Subcutaneous adipose tissue (tissue), 4 donors: ENCODE data around the gene NDUFA7. TPM values are rescaled to one million over a fixed set of nuclear protein-coding genes. Genes with fewer than 3 reads are reported as not detected.

Source experiments
- total RNA-seq, 4 donors: library from RNA; depleted of rRNA; stranded (reverse); fragments of >200 nt; gene quantifications; one replicate each; pipeline ENCODE4 v1.1.0, GENCODE V29; 2016
- TF ChIP-seq, protein P1 (sequence below): fragments of 450-650 bp; IDR thresholded peaks from one replicate; pipeline ENCODE4 v1.5.1; 2016; ENCODE audit warnings: low read depth, mild to moderate bottlenecking, control low read depth, antibody characterized with exemption, moderate library complexity

NDUFA7 gene
- total RNA-seq, 4 donors from 2014 or later, result 15.8 to 51.8 (median 23.7) TPM

- TF ChIP-seq, protein P1, sequence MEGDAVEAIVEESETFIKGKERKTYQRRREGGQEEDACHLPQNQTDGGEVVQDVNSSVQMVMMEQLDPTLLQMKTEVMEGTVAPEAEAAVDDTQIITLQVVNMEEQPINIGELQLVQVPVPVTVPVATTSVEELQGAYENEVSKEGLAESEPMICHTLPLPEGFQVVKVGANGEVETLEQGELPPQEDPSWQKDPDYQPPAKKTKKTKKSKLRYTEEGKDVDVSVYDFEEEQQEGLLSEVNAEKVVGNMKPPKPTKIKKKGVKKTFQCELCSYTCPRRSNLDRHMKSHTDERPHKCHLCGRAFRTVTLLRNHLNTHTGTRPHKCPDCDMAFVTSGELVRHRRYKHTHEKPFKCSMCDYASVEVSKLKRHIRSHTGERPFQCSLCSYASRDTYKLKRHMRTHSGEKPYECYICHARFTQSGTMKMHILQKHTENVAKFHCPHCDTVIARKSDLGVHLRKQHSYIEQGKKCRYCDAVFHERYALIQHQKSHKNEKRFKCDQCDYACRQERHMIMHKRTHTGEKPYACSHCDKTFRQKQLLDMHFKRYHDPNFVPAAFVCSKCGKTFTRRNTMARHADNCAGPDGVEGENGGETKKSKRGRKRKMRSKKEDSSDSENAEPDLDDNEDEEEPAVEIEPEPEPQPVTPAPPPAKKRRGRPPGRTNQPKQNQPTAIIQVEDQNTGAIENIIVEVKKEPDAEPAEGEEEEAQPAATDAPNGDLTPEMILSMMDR, result no peak
These were observed 1.2 kb downstream of the NDUFA7 start for GRCh38 chr19:8319807-8320520.

DNA sequence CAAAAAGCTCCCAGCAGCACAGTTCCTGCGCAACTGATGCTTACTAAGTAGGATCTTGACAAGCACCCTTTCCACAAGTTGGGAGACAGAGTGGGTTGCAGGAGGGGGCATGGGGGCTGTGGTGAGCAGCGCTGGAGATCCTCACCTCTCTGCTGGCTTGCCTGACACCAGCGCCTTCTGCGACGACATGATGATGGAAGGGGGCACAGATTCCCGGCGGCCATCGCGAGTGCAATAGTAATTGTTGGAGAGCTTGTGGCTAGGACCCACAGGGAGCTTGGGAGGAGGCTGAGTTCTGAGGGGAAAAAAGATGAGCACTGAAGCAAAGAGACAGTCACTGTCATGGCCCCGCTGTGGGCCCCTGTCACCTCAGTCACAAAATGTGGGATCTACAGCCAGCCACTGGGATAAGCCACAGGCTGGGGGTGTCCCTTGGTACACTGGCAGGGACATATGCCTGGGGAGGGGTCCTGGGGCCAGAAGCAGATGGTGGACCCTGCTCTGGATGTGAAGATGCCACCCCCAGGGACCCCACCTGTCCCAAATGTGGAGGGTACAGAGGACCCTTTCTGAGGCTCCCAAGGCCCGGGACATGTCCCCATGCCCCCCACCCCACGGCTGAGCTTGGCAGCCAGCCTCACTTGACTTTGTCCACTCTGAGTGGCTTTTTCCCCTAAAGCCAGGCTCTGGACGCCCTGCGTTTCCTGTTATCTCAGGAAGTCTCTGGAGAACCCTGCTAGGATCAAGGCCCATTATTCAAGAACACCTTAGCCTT, 4.6 kb downstream of the NDUFA7 start:
- TF ChIP-seq, protein P1, result no peak

DNA sequence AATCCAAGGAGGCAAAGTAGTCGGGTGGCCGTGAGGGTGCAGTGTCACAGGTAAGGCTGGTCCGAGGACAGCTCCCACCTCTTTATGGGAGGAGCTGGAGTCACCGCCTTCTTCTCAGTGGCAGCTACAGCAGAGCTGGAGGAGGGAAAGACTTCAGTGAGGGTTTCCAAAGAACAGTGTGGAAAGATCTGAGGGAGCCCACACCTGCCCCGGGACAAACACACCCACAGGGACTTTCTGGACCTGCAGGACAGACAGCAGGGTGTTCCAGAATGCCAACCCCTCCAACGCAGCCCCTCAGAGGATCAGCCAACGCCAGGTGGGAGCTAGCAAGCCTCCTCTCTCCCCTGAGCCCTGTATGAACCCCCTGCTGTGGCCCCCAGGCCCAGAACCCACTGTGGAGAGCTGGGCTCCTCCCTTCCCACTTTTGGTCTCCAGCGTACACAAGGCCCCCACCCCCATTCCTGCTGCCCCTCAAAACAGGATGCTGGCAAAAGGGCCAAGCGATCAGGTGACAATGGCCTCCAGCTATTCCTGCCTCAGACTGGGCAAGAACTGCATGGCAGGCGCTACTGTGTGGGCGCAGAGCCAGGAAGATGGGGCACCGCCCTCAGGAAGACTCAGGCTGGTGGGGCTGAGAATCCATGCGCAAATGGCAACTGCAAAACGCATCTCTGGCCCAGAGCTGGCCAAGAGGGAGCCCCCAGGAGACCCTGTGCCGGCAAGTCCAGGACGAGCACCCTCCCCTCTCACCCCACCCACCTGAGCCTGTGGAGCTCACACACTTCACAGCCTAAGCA, 9.5 kb downstream of the NDUFA7 start:
- TF ChIP-seq, protein P1, result no peak

DNA sequence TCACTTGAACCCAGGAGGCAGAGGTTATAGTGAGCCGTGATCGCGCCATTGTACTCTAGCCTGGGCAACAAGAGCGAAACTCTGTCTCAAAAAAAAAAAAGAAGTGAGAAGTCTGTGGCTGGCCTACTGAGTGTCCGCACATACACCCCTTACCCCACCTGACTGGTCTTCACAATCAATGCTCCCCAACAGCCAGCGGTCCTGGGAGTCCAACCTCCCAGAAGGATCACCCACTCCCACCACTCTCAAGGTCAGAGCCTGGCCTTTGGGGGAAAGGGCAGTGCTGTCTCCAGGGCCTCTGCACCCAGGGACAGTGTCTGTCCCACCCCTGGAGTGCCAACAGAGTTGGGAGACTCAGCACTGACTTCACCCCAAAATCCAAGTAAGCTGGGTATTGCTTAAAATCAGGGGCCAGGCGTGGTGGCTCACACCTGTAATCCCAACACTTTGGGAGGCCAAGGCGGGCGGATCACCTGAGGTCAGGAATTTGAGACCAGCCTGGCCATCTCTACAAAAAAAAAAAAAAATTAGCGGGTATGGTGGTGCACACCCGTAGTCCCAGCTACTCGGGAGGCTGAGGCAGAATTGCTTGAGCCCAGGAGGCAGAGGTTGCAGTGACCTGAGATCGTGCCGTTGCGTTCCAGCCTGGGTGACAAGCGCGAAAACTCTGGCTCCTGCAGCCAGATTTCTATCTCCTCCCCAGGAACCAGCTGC, 10.7 kb downstream of the NDUFA7 start:
- TF ChIP-seq, protein P1, result no peak

DNA sequence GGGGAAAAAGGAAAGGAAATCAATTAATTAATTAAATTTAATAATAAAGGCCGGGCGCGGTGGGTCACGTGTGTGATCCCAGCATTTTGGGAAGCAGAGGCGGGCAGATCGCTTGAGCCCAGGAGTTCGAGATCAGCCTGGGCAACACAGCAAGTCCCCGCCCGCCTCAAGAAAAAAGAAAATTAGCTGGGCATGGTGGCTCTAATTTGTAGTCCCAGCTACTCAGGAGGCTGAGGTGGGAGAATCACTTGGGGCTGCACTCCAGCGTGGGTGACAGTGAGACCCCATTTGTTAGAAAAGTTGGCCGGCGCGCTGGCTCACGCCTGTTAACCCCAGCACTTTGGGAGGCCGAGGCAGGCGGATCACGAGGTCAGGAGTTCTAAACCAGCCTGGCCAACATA, 12.3 kb downstream of the NDUFA7 start:
- TF ChIP-seq, protein P1, result no peak

- TF ChIP-seq, protein P1, result no peak
These were observed 13.0 kb downstream of the NDUFA7 start, which contains the start of gene CD320 for GRCh38 chr19:8307965-8308866. TSS of gene CD320 (minus strand) at chr19:8308358. CDS start at chr19:8308290, 68 bp downstream.
